Astrocyte (in vitro differentiated cells and primary cell): ENCODE measurements around the gene CELSR3.

ENCODE experiments used
- CTCF ChIP-seq: IDR thresholded peaks from 2 replicates; pipeline ENCODE4 v1.5.1; 2011; ENCODE audit warnings: low read depth, mild to moderate bottlenecking, inconsistent platforms, low read length, moderate library complexity; ENCODE audit not compliant: insufficient read depth
- EZH2 ChIP-seq: IDR thresholded peaks from 2 replicates; pipeline ENCODE4 v1.6.1; 2012; ENCODE audit warnings: mild to moderate bottlenecking, low read length, inconsistent platforms; ENCODE audit not compliant: insufficient read depth

DNA sequence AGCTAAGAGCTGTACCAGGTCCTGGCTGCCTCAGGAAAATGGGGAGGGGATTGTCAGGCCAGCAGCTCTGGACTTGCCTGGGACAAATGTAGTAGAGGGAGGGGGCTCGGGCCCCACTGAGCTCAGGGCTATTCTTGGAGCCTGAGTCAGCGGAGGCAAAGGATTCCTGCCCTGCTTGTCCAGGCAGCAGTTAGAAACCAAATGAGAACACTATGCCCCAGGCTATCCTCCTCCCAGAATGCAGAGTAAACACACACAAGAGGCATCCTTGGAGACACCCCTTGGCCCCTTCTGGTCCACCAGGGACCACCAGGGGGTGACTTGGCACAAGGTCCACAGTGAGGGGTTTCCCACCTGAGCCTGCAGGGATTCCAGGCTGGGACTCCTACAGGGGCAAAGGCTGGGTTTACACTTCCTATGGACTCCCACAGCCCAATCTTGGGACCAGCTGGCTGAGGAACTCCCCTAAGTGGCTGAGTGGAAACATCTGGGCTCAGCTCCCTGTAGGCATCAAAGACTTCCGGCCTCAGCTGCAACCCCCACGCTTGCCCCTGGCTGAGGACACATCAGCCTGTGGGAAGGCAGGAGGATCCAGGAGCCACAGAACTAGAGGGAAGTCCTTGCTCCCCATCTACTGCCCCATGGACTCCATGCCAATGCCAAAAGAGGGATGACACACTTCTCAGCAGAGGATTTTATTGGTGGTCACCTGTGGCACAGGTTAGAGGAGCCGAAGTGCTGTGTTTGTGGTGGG is 64.2 kb downstream of the CELSR3 start:
- TF ChIP-seq CTCF (no peak), EZH2 (no peak)
